Measurements from ENCODE around the gene SNX3.
"Not testable (repeated sequence)": the region's sequence is repeated elsewhere in the genome, so short reads cannot be mapped to it uniquely, and the experiment has no call there.

Gene SNX3

DNA sequence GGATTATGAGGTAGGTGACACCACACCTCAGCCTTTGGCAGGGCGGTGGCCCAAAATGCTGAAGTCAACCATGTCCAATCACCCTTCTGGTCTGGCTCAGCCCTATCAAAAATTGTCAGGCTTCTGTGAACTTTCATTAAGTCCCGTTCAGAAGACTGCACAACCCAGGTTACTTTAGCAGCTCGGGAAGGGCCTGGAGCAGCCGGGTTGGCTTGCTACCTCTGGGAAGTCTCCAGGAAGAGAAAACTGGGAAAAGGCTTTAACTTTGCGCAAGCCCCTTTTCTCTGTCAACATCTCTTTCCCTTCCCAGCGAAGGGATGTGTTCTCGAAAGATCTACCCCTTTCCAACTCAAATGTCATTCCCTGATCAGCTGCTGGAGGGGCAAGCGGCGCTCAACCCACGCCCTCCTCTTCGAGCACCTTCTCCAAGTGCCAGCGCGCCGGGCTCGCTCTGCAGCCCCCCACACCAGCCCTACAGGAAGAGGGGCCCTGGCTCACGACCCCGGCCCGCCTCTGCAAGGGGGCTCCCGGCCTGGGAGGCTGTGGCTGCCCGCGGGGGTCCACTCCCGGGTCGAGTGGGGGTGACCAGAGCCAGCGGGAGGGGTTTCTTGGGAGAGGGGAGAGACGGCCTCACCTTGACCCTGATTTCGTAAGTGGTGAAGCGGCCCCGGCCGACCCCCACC, 573 bp downstream of the SNX3 start:
- DNase-seq (ENCODE audit: low spot score) = no peak

DNA sequence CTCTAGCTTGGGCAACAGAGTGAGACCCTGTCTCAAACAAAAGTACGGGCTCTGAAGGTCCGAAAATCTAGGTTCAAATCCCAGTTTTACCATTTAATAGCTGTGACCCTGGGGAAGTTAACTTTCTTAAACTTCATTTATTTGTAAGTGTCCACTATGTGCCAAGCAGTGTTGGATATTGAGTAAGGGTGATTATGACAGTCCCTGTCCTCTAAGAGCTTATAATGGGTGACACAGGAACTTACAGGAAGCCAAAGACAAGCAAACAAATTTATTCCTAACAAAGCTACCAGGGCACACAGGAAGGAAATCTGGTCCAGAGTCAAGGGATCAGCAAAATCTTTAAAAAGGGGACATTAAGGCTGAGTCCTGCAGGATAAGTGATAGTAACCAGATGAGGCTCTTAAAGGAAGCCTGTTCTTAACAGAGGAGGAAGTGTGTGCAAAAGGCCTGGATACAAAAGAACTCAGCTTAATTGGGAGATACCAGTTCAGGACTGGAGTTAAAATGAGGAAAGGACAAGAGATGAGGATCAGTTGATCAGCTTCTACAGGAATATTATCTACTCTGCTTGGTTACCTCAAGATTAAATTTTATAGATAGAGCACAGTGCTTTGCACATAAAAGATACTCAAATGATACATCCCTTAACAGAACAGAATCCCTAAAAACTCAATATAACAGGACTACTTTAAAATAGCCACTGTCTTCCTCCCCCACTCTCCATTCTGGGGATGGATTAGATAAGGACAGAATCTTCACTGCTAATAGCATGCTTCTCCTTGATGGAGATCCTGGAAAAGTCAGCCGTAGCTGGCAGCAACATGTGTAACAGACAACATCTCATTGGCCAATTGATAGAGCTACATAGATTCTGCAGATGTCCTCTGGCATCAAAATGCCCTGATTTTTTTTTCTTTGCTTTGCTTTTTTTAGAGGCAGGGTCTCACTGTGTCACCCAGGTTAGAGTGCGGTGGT, 6.1 kb downstream of the SNX3 start:
- no peak for DNase-seq (ENCODE audit: low spot score)

DNA sequence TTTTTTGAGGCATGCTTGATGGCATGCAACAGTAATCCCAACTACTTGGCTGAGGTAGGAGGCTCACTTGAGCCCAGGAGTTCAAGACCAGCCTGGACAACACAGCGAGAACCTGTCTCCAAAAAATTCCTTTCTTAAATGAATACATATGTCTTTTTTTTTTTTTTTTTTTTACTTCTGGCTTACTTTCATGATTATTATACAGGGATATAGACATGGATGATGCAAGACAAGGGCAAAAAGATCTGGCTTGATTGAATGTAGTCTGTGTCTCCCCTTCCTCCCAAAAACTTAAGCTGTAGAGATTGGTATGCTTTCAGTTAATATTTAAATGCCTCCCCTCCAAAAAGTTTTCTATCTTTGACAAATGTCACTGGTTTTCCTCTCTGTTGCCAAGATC, 7.6 kb downstream of the SNX3 start:
- DNase-seq (ENCODE audit: low spot score) = no peak

DNA sequence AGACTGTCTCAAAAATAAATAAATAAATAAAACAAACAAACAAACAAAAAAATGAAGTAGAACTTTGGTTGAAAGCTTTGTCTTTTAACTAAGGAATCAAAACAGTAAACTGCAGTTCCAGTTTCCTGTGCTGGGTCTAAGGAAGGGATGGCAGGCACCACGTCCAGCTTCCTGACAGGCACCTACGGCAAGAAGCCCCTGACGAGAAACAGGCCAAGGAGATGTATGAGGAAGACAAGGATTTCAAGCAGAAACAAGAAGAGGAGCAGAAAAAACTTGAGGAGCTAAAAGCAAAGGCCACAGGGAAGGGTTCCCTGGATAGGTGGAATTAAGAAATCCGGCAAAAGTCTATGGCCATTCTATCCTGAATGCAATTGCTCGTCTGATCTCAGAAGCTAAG, 8.8 kb downstream of the SNX3 start:
- no peak for DNase-seq (ENCODE audit: low spot score)

DNA sequence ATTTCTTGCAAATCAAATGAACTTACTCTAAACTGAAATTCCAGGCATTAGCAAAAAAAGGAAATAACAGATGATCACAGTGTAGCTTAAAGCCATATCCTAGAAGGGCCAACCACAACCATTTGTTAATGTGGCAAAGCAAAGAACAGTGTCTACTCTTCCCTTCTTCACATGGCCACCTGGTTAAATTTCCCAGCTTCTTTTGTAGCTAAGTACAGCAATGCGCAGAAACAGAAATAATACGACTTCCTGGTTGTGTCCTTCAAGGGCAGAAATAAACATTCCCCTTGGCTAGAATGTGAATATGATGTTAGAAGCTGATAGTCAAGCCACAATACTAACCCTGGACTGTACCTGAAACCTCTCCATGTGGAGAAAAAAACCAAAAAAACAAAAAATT, 9.6 kb downstream of the SNX3 start:
- no peak for DNase-seq (ENCODE audit: low spot score)

DNA sequence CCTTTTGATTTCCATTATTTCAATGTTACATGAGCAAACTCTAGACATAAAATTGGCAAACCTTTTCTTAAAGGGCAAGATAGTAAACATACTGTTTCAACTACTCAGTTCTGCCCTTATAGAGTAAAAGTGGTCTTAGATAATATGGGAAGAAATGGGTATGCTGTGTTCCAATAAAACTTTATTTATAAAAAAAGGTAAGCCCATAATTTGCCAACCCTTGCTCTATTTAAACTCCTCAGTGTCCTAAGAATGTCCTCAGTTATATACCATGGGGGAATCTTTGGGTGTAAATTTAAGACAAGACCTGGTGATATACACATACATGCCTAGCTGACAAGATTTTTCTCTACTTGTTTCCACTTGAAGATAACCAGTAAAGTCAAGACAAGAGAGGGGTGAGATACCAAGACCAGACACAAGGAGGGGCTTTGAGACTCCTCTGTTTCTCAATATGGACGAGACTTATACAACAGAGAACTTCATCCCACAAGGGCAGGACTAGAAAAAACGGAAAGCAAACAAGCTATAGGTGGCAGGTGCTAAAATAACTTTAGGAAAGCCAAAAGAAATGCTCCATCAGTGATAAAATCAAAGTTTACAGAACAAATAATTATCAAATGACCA, 10.5 kb downstream of the SNX3 start:
- DNase-seq (ENCODE audit: low spot score) = no peak

DNA sequence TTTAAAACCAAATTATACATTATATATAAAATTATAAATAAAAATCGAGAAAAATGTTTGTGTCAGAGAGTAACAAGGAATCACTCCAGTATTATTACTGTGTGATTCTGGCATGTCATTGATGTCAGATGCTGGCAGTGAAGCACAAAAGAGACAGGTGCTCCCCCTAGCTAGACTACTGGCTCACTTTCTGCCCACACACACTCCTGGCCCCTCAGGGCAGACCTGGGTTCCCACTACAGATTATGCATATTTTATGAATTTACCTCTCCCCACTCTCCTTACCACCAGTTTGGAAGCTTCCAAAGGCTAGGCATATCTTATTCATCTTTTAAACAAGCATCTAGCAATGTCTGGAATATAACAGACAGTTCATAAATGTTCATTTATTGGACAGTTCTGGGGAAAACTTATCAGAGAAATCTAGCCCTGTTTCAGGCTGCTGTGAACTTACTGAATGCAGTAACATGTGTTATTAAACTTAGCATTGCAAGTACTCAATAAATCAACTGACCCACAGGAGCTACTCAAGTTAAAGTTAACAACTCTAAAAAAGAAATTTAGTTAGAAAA, 12.8 kb downstream of the SNX3 start:
- no peak for DNase-seq (ENCODE audit: low spot score)

DNA sequence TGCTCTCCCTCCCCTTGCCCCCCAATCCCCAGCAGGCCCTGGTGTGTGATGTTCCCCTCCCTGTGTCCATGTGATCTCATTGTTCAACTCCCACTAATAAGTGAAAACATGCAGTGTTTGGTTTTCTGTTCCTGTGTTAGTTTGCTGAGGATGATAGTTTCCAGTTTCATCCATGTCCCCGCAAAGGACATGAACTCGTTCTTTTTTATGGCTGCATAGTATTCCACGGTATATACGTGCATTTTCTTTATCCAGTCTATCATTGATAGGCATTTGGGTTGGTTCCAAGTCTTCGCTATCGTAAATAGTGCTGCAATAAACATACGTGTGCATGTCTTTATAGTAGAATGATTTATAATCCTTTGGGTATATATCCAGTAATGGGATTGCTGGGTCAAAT, 15.7 kb downstream of the SNX3 start:
- not testable (repeated sequence) for DNase-seq (ENCODE audit: low spot score)

DNA sequence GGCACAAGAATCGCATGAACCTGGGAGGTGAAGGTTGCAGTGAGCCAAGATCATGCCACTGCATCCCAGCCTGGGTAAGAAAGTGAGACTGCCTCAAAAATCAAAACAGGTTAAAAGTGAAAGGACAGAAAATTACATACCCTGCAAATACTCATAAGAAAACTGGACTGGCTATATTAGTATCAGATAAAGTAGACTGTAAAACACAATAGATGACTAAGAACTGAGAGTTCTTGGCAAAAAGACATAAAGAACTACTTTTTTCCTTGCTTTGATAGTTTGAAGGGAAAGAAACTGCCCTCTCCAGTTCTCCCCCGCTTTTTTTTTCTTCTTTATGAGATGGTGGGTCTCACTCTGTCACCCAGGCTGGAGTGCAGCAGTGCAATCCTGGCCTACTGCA, 17.0 kb downstream of the SNX3 start:
- DNase-seq (ENCODE audit: low spot score) = no peak

DNA sequence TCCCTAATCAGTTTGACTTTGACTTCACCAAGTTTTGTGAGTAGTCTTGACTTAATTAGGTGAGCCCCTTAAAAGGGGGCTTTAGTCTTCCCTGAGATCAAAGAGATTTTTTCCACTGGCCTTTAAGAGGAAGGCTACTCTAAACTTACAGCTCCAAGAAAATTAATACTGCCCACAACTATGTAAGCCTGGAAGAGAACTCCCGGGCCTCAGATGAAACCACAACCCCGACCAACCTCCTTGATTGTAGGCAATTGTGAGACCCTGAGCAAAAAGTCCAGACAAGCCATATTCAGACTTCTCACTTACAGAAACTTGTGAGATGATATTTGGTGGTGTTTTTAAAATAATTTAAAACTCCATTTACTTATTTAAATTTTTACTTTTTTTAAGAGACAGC, 18.1 kb downstream of the SNX3 start:
- DNase-seq (ENCODE audit: low spot score) = no peak

DNA sequence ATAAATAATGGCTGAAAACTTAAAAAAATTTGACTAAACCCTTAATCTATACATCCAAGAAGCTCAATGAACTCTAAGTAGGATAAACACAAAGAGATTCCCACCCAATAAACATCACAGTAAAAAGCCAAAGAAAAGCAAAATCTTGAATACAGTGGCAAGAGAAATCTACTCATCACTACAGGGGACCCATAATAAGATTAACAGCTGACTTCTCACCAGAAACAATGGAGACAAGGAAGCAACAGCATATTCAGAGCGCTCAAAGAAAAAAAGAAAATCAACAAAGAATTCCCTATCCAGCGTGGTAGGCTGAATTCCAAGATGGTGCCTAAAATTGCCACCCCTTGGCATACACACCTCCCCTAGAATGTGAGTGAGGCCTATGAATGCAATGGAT, 18.6 kb downstream of the SNX3 start:
- no peak for DNase-seq (ENCODE audit: low spot score)

DNA sequence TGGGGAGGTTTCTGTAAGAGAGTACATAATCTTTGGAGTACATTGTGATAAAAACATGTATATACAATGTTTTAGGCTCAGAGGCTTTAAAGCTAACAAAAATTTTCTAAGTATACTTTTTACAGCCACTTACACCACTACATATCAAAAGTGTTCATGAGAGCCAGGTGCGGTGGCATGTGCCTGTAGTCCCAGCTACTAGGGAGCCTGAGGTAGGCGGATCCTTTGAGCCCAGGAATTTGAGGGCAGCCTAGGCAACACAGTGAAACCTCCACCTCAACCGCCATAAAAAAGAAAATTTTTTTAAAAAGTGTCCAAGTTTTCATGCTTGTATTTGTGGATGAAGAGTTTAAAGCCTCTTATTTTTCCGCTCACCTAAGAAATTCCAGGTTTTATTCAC, 22.5 kb downstream of the SNX3 start:
- no peak for DNase-seq (ENCODE audit: low spot score)

DNA sequence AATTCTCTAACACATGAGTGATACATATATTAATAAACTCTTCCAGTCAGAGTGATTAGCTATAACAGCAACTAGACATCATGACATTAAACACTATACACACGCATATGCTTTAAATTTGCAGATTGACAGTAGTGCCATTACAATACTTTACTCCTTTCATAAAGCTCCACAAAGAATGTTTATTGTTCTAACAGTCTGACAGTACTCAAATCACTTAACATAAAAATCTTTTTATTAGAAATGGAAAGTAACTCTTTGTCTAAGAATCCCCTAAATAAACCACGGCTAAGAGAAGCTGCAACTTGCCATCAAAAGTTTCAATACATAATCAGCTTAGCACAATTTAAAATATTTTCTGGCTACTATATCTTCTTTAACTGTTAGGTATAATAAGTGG, 24.0 kb downstream of the SNX3 start:
- DNase-seq (ENCODE audit: low spot score) = no peak

DNA sequence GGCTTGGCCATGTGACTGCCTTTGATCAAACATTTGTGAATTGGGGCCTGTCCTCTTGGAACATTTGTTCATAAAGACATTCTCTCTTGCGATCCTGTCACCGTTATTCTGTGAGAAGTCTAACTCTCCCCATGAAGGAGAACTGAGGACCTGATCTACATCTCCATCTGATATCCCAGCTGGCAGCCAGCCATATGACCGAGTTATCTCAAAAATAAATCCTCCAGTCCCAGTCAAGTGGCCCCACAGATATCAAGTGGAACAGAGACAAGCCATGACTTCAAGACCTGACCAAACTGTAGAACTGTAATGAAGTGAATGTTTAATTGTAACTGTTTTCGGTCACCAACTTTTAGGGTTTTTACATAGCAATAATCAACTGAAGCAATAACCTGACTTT, 25.7 kb downstream of the SNX3 start:
- DNase-seq (ENCODE audit: low spot score) = no peak

DNA sequence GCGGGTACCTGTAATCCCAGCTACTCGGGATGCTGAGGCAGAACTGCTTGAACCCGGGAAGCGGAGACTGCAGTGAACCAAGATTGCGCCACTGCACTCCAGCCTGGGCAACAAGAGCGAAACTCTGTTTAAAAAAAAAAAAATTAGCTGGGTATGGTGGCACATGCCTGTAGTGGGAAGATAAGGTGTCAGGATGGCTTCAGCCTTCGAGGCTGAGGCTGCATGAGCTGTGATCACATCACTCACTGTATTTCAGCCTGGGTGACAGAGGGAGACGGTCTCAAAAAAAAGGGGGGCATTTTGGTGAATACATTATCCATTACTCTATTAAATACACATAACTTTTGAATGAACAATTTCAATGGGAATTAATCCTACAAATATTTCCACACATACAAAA, 32.4 kb downstream of the SNX3 start:
- no peak for DNase-seq (ENCODE audit: low spot score)

DNA sequence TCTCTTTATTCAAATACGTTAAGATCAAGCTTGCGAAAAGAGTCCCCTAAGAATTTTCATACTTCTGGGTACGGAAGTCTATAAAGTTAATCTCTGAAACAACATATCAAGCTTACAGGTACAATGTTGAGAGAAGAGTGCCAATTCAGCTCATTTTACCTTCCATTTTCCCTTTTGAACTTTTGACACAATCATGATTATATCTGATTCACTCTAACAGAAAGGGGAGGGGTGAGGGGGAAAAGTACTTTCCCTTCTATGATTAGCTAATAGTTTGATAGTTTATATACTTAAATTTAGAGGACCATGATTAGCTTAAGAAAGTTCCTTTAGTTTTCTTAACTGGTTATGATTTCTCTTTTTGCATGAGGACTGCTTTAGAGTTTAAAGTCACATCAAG, 33.5 kb downstream of the SNX3 start:
- DNase-seq (ENCODE audit: low spot score) = no peak

DNA sequence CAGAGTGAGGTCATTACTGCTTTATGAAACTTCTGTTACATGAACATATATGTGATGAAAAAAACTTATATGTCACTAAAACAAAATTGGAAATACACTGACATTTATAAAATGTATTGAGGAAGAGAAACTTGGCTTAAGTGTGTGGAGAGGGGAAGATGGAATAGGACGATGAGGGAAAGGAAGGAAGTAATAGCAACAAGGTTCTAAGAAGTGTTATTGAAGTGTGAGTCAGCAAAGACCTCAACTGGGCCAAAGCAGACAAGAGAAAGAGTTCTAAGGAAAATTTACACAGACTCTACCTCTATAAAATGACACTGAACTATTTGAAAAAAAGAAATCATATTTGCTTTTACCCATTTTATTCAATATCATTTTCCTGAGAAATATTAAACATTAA, 38.3 kb downstream of the SNX3 start:
- no peak for DNase-seq (ENCODE audit: low spot score)

DNA sequence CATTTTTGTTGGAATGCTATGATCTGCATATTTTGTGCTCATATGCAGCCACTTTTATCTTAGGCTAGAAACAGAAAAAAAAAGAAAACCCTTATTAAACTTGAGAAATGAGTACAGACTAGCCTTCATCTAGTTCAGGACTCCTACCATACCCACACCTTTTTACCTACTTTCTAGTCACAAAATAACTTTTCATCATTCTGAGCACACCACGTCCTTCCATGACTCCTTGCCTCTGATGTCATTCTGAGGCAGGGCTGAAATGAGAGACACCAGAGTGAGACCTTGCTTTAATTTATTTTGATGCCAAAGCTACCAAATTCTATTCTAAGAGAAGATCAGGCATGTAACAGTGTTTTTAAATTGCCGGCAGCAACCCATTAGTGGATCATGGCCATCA, 38.8 kb downstream of the SNX3 start:
- DNase-seq (ENCODE audit: low spot score) = no peak

DNA sequence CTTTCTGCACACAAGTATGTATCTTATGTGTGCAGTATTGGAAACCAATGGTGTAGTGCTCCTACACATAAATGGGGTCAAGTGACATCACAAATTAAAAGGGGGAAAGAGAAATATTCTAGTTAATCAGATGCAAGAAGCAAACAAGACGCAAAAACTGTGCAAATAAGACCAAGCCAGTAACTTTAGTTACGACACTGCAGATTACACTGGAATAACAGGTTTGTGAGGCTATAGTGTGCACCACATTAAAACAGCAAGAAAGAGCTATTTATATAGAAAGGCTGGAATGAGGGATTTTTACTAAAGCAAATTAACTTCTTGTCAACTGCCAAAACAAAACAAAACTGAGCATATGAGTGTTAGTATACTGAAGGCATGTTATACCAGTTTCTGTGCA, 49.2 kb downstream of the SNX3 start:
- no peak for DNase-seq (ENCODE audit: low spot score)

DNA sequence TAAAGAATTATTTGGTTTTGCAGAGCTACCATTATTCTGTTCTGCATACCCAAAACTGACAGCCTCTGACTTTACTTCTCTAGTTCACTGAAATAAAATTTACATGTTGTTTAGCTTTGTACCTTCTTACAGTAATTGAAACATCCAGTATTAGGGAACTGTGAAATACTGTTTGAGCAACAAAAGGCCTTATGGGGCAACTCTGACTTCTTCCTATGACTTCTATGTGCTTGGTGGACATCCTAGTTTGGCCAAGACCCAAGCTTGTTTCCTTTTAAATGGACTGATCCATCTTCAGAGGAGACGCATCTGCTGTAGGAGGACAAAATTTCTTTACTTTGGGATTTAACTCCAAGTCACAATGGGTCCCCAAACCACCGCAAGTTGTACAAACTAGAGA, 50.3 kb downstream of the SNX3 start:
- no peak for DNase-seq (ENCODE audit: low spot score)

DNA sequence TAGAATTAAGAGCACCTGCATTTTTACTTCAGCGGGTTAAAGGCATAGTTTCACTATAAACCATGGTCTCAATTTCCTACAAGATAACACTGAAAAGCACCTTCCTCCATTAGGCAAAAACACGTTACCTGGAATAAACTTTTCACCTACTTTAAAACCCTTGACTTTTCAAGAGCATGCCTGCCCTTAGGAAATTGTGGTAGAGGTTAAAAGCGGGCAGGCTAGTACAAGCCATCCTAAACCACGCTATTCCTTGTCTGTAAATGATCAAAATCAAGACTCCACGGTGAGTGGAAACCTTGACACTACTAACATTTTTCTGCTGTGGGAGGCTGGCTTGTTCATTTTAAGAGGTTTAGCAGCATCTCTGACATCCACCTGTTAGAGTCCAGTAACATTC, 51.1 kb downstream of the SNX3 start:
- DNase-seq (ENCODE audit: low spot score) = no peak

DNA sequence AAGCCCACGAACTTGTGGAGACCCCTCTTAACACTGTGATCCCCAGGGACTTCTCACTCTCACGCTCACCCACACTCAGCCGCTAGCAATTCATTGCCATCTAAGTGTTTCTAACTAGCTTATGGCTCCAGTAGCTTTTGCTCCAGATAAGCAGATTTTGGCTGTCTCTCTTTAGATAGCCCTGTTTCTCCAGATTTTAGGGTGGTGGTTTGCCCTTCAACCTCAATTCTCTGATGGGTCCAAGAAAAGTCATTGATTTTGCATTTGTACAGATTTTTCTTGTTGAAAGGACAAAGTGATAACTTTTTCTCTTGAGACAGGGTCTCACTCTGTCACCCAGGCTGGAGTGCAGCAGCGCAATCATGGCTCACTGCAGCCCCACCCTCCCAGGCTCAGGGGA, 53.8 kb downstream of the SNX3 start:
- DNase-seq (ENCODE audit: low spot score) = no peak
